Loucy (cell line): ENCODE results near the gene ZBTB21.

Experiments
- H2AFZ ChIP-seq: fragments of 200-600 bp; sonication (generic); 2 replicates; pipeline ENCODE4 v1.6.0; 2016; ENCODE audit warnings: antibody characterized with exemption, mild to moderate bottlenecking, low read length, moderate library complexity
- H3F3A ChIP-seq: fragments of 200-600 bp; 2 replicates; pipeline ENCODE4 v1.6.0; 2016; ENCODE audit warnings: antibody characterized with exemption, low read depth, mild to moderate bottlenecking
- H3K27me3 ChIP-seq: fragments of 200-600 bp; sonication (generic); 2 replicates; pipeline ENCODE4 v1.6.1; 2014; ENCODE audit warnings: low read length, mild to moderate bottlenecking; ENCODE audit not compliant: insufficient read depth, poor library complexity, severe bottlenecking
- H3K36me3 ChIP-seq: fragments of 200-600 bp; sonication (generic); 2 replicates; pipeline ENCODE4 v1.6.1; 2016; ENCODE audit warnings: low read length; ENCODE audit not compliant: insufficient read depth
- H3K4me1 ChIP-seq: fragments of 200-600 bp; sonication (generic); 2 replicates; pipeline ENCODE4 v1.5.1; 2014; ENCODE audit warnings: low read length, mild to moderate bottlenecking; ENCODE audit not compliant: insufficient read depth, poor library complexity, severe bottlenecking
- H3K4me2 ChIP-seq: fragments of 200-600 bp; sonication (generic); 2 replicates; pipeline ENCODE4 v1.6.0; 2014; ENCODE audit warnings: antibody characterized with exemption, low read length, low read depth, mild to moderate bottlenecking; ENCODE audit not compliant: poor library complexity, severe bottlenecking
- H3K4me3 ChIP-seq: fragments of 200-600 bp; sonication (generic); 2 replicates; pipeline ENCODE4 v1.5.1; 2014; ENCODE audit warnings: low read length, mild to moderate bottlenecking, mixed read lengths; ENCODE audit not compliant: poor library complexity, severe bottlenecking
- H3K79me2 ChIP-seq: fragments of 200-600 bp; sonication (generic); 2 replicates; pipeline ENCODE4 v1.6.1; 2014; ENCODE audit warnings: low read length; ENCODE audit not compliant: insufficient read depth
- H3K9ac ChIP-seq: fragments of 200-600 bp; sonication (generic); 2 replicates; pipeline ENCODE4 v1.6.0; 2014; ENCODE audit warnings: mild to moderate bottlenecking, low read depth, low read length, moderate library complexity; ENCODE audit not compliant: poor library complexity, severe bottlenecking
- H3K9me2 ChIP-seq: fragments of 200-600 bp; sonication (generic); replicated peaks from 2 replicates; pipeline ENCODE4 v1.6.1; 2016; ENCODE audit warnings: low read depth, low read length, mixed read lengths
- H3K9me3 ChIP-seq: fragments of 200-600 bp; sonication (generic); 2 replicates; pipeline ENCODE4 v1.6.1; 2014; ENCODE audit warnings: mild to moderate bottlenecking, antibody characterized with exemption, low read length, low read depth; ENCODE audit not compliant: insufficient read depth
- H4K20me1 ChIP-seq: fragments of 200-600 bp; sonication (generic); 2 replicates; pipeline ENCODE4 v1.6.0; 2014; ENCODE audit warnings: antibody characterized with exemption, low read length, mild to moderate bottlenecking; ENCODE audit not compliant: insufficient read depth, poor library complexity, severe bottlenecking
- EZH2phosphoT487 ChIP-seq: fragments of 200-600 bp; IDR thresholded peaks from 2 replicates; pipeline ENCODE4 v1.6.1; 2018; ENCODE audit warnings: antibody characterized with exemption, mild to moderate bottlenecking, moderate library complexity, borderline replicate concordance
- TF ChIP-seq, protein P1 (sequence below): fragments of 200-600 bp; sonication (generic); conservative IDR thresholded peaks from 2 replicates; pipeline ENCODE4 v1.5.1; 2014; ENCODE audit warnings: mild to moderate bottlenecking, antibody characterized with exemption, low read length

The ZBTB21 gene

GRCh38 chr21:41972511-41973205 lies 37.5 kb downstream of the ZBTB21 start:
- H3K4me1 ChIP-seq = peaks cover 12% of the 10 kb centered on the region
- H3K9me2 ChIP-seq = no peaks in the 10 kb centered on the region
- no peaks in the 10 kb centered on the region for H3K79me2 ChIP-seq
- H3F3A ChIP-seq = no peaks in the 10 kb centered on the region
- H3K36me3 ChIP-seq = no peaks in the 10 kb centered on the region
- no peak overlapping the region for H2AFZ ChIP-seq
- no peak overlapping the region for H3K9ac ChIP-seq
- H3K4me3 ChIP-seq = no peak overlapping the region
- no peaks in the 10 kb centered on the region for H3K9me3 ChIP-seq
- TF ChIP-seq EZH2phosphoT487 = no peak
- TF ChIP-seq, protein P1, sequence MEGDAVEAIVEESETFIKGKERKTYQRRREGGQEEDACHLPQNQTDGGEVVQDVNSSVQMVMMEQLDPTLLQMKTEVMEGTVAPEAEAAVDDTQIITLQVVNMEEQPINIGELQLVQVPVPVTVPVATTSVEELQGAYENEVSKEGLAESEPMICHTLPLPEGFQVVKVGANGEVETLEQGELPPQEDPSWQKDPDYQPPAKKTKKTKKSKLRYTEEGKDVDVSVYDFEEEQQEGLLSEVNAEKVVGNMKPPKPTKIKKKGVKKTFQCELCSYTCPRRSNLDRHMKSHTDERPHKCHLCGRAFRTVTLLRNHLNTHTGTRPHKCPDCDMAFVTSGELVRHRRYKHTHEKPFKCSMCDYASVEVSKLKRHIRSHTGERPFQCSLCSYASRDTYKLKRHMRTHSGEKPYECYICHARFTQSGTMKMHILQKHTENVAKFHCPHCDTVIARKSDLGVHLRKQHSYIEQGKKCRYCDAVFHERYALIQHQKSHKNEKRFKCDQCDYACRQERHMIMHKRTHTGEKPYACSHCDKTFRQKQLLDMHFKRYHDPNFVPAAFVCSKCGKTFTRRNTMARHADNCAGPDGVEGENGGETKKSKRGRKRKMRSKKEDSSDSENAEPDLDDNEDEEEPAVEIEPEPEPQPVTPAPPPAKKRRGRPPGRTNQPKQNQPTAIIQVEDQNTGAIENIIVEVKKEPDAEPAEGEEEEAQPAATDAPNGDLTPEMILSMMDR = no peak
- H4K20me1 ChIP-seq = no peaks in the 10 kb centered on the region
- no peak overlapping the region for H3K4me2 ChIP-seq
- no peaks in the 10 kb centered on the region for H3K27me3 ChIP-seq

DNA sequence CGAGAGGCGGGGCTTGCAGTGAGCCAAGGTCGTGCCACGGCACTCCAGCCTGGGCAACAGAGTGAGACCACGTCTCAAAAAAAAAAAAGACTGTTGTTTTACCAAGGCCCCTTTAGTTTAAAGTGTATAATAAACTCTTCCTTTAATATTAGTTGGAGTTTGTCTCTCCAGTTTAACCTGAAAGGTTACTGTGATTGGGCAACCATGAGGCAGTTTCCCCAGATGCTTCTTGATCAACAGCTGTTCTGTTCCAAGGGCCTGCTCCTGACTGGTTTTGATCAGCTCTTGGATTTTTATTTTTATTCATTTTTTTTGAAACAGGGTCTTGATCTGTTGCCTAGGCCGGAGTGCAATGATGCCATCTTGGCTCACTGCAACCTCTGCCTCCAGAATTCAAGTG lies 38.3 kb downstream of the ZBTB21 start:
- H3K36me3 ChIP-seq = no peaks in the 10 kb centered on the region
- H3K9me2 ChIP-seq = no peaks in the 10 kb centered on the region
- no peaks in the 10 kb centered on the region for H3K79me2 ChIP-seq
- H3K9ac ChIP-seq = no peak overlapping the region
- no peak overlapping the region for H3K4me3 ChIP-seq
- no peak overlapping the region for H2AFZ ChIP-seq
- no peak overlapping the region for H3K4me2 ChIP-seq
- H3F3A ChIP-seq = no peaks in the 10 kb centered on the region
- TF ChIP-seq, protein P1 = no peak
- TF ChIP-seq EZH2phosphoT487 = no peak
- peaks cover 12% of the 10 kb centered on the region for H3K4me1 ChIP-seq
- H4K20me1 ChIP-seq = no peaks in the 10 kb centered on the region
- no peaks in the 10 kb centered on the region for H3K27me3 ChIP-seq
- no peaks in the 10 kb centered on the region for H3K9me3 ChIP-seq

DNA sequence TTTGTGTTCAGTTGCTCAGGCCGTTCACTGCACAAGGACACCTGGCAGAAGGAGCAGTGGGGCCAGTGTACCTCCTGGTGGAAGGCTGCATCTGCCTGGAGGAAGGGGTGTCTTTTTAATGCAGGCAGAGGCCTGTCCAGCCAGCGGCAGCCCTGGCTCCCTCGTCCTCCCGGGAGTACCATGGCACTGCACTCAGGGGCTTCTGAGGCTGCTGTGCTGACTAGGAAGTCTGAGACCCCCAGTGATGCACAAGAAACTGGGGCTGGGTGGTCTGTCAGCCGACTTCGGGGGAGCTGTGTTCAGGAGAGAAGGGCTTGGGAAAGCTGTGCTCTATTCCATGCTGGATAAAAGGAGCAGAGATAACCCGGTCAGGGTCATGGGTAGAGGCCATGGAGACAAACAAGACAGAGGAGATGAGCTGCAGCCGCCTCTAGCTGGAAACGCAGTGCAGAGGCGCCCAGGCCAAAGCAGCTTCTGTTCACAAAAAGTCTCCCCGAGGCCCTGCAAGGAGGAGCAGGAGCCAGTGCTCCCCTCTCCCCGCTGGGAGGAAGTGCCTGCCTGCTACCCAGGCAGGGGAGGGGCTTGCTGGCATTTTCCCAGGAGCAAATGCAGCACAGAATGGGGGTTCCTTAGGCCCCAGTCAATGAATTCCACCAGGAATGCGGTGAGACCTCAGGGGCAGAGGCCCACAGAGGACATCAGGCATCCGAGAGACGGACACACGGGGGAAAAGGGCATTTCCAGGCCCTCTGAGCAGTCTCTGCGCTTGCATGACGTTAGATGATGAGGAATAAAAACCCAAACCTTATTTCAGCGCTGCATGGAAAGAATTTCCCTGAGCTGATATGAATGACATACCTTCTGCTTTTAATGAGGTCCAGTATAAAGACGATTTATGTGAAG lies 39.2 kb downstream of the ZBTB21 start:
- H3K27me3 ChIP-seq = no peaks in the 10 kb centered on the region

More for the DNA sequence above, 39.2 kb downstream of the ZBTB21 start:
- no peaks in the 10 kb centered on the region for H3F3A ChIP-seq
- no peaks in the 10 kb centered on the region for H3K9me2 ChIP-seq
- no peak overlapping the region for H3K4me3 ChIP-seq
- H3K4me2 ChIP-seq = no peak overlapping the region
- H3K36me3 ChIP-seq = no peaks in the 10 kb centered on the region
- no peak overlapping the region for H3K9ac ChIP-seq
- H3K4me1 ChIP-seq = peaks cover 12% of the 10 kb centered on the region
- H4K20me1 ChIP-seq = no peaks in the 10 kb centered on the region
- no peaks in the 10 kb centered on the region for H3K9me3 ChIP-seq
- TF ChIP-seq, protein P1 = no peak
- no peak for TF ChIP-seq EZH2phosphoT487
- no peak overlapping the region for H2AFZ ChIP-seq
- H3K79me2 ChIP-seq = no peaks in the 10 kb centered on the region
